ENCODE results near the gene CLDN9.

CLDN9 gene

DNA sequence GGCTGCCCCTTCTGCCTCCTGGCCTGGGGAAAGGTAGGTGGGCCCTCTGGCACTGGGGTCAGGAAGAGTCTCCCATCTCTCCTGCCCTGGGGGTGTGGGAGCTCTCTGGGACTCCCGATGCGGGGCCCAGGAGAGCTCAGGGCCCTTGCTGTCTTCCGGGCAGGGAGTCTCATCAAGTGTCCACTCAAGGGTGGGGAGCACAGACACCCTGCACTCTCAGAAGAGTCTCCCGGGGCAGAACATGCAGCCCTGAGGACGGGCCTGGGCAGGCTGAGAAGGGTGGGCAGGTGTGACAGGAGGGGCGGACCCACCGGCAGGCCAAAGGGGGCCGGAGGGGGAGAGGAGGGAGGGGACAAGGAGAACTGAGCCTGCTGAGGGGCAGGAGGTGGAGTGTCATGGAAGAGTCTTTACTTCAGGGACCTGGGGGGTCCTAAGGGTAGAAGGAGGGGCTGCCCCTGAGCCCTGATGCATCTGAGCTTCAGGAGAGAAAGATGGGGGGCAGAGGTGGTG lies 24.1 kb upstream of the CLDN9 start:
- H3K4me3 ChIP-seq (ENCODE audit: insufficient read depth in 1 of 2, low read depth in 1 of 2, low read length in 2 of 2), result no peak overlapping the region
- H4K91ac ChIP-seq (ENCODE audit: low read length), result no peak overlapping the region
- H3K4me2 ChIP-seq (ENCODE audit: low read length, poor library complexity, severe bottlenecking), result no peak overlapping the region
- no peak overlapping the region for H2AFZ ChIP-seq (ENCODE audit: low read depth, low read length)
- H2AK5ac ChIP-seq (ENCODE audit: low read length, severe bottlenecking), result no peak overlapping the region
- no peak for DNase-seq
- no peak overlapping the region for H3K4ac ChIP-seq (ENCODE audit: low read depth in 1 of 2, low read length in 2 of 2)
- H3K14ac ChIP-seq (ENCODE audit: low read length in 2 of 2), result no peak overlapping the region
- no peak overlapping the region for H3K27ac ChIP-seq (ENCODE audit: low read length, poor library complexity, severe bottlenecking)
- H2BK12ac ChIP-seq (ENCODE audit: low read length in 2 of 2), result no peak overlapping the region
- no peaks in the 10 kb centered on the region for H3K36me3 ChIP-seq (ENCODE audit: control insufficient read depth in 1 of 2, insufficient read depth in 2 of 2, low read depth in 1 of 2, low read length in 2 of 2)
- no peak overlapping the region for H4K8ac ChIP-seq (ENCODE audit: low read length)
- no peak overlapping the region for H2BK120ac ChIP-seq (ENCODE audit: low read depth, low read length)
- H3K9me3 ChIP-seq (ENCODE audit: control insufficient read depth, low read length), result no peaks in the 10 kb centered on the region
- no peak overlapping the region for H3K18ac ChIP-seq (ENCODE audit: low read depth in 1 of 2, low read length in 2 of 2)
- H3K23ac ChIP-seq (ENCODE audit: low read length in 2 of 2), result no peak overlapping the region
- peaks cover 34 to 67% of the 10 kb centered on the region in 2 experiments for H3K27me3 ChIP-seq (ENCODE audit: control insufficient read depth in 1 of 2, insufficient read depth in 1 of 2, low read length in 2 of 2)
- 50% methylated on average over 8 of the region's 8 CpGs for WGBS
- no peak overlapping the region for H2BK5ac ChIP-seq (ENCODE audit: low read depth, low read length, poor library complexity, severe bottlenecking)
- peak overlapping the region; percentile 12 for H2BK15ac ChIP-seq (ENCODE audit: low read depth, poor library complexity, severe bottlenecking)
- no peaks in the 10 kb centered on the region for H3K79me1 ChIP-seq (replicated peaks; ENCODE audit: low read length, poor library complexity, severe bottlenecking)
- H3K9ac ChIP-seq (ENCODE audit: low read length), result no peak overlapping the region
- H3K4me1 ChIP-seq (ENCODE audit: control insufficient read depth, insufficient read depth, low read depth, low read length), result peaks cover 10% of the 10 kb centered on the region

DNA sequence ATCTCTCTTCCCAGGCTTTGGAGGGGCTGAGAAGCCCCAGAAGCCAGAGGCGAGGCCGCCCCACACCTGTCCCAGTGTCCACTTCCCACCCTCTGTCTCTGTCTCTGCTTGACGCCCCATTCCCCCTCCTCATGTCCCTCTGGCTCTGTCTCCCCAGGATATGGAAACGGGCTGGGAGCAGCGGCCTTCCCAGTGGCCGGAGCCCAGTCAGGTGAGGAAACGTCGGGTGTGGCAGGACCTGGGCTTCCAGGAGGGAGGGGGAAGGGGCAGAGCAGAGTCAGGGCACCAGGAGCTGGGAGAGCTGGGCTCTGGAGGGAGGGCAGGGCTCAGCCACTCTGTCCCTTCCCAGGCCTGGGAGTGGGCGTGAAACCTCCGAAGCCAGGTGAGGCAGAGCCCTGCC lies 21.8 kb upstream of the CLDN9 start:
- WGBS, result 82% methylated on average over 9 of the region's 10 CpGs
- no peak for DNase-seq

DNA sequence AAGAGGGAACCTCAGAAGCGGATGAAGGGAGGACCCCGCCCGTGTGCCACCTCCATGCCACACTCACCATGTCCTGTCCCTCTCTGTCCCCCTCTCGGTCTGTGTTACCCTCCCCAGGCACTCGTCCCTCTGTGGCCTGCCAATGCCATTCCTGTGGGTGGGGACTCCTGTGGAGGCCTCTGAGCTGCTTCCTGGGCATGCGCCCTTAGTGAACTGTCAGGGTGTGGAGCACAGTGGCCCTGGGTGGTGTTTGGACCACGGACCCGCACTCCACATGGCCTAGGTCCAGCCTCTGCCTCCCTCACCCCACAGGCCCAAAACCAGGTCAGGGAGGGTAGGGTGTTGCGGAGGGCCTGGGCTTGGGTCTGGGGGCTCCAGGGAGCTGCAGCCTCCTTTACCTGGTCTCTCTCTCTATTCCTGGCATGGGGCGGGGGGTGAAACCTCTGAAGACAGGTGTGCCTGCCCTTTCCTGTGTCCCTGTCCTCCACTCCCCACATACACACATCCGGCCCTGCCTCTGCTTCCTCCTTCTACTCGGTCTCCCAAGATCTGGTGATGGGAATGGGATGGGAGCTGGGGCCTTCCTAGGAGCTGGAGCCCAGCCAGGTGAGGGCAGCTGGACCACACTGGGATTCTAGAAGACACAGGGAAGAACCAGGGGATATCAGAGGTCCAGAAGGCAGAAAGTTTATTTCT lies 21.0 kb upstream of the CLDN9 start:
- Histone ChIP-seq H3K79me1 (replicated peaks; ENCODE audit: low read length, poor library complexity, severe bottlenecking) (no peaks in the 10 kb centered on the region), H3K14ac (ENCODE audit: low read length in 2 of 2) (no peak overlapping the region), H3K4ac (ENCODE audit: low read depth in 1 of 2, low read length in 2 of 2) (no peak overlapping the region), H3K4me1 (ENCODE audit: control insufficient read depth, insufficient read depth, low read depth, low read length) (peaks cover 5% of the 10 kb centered on the region), H4K8ac (ENCODE audit: low read length) (no peak overlapping the region), H3K9ac (ENCODE audit: low read length) (no peak overlapping the region), H4K91ac (ENCODE audit: low read length) (no peak overlapping the region), H3K27ac (ENCODE audit: low read length, poor library complexity, severe bottlenecking) (no peak overlapping the region), H2BK12ac (ENCODE audit: low read length in 2 of 2) (no peak overlapping the region), H3K4me2 (ENCODE audit: low read length, poor library complexity, severe bottlenecking) (no peak overlapping the region), H3K36me3 (ENCODE audit: control insufficient read depth in 1 of 2, insufficient read depth in 2 of 2, low read depth in 1 of 2, low read length in 2 of 2) (no peaks in the 10 kb centered on the region), H3K18ac (ENCODE audit: low read depth in 1 of 2, low read length in 2 of 2) (no peak overlapping the region), H2AFZ (ENCODE audit: low read depth, low read length) (no peak overlapping the region), H2AK5ac (ENCODE audit: low read length, severe bottlenecking) (no peak overlapping the region), H3K27me3 (ENCODE audit: control insufficient read depth in 1 of 2, insufficient read depth in 1 of 2, low read length in 2 of 2) (peaks cover 37 to 70% of the 10 kb centered on the region in 2 experiments), H3K23ac (ENCODE audit: low read length in 2 of 2) (no peak overlapping the region), H3K4me3 (ENCODE audit: insufficient read depth in 1 of 2, low read depth in 1 of 2, low read length in 2 of 2) (no peak overlapping the region), H2BK15ac (ENCODE audit: low read depth, poor library complexity, severe bottlenecking) (no peak overlapping the region), H2BK5ac (ENCODE audit: low read depth, low read length, poor library complexity, severe bottlenecking) (no peak overlapping the region), H2BK120ac (ENCODE audit: low read depth, low read length) (no peak overlapping the region), H3K9me3 (ENCODE audit: control insufficient read depth, low read length) (no peaks in the 10 kb centered on the region)
- 69% methylated on average over 8 of the region's 12 CpGs for WGBS
- DNase-seq, result no peak

More for the DNA sequence above, 21.8 kb upstream of the CLDN9 start:
- no peak overlapping the region for H2BK5ac ChIP-seq (ENCODE audit: low read depth, low read length, poor library complexity, severe bottlenecking)
- H2BK15ac ChIP-seq (ENCODE audit: low read depth, poor library complexity, severe bottlenecking), result no peak overlapping the region
- H3K4me3 ChIP-seq (ENCODE audit: insufficient read depth in 1 of 2, low read depth in 1 of 2, low read length in 2 of 2), result no peak overlapping the region
- no peak overlapping the region for H3K14ac ChIP-seq (ENCODE audit: low read length in 2 of 2)
- no peaks in the 10 kb centered on the region for H3K9me3 ChIP-seq (ENCODE audit: control insufficient read depth, low read length)
- H4K8ac ChIP-seq (ENCODE audit: low read length), result no peak overlapping the region
- no peaks in the 10 kb centered on the region for H3K79me1 ChIP-seq (replicated peaks; ENCODE audit: low read length, poor library complexity, severe bottlenecking)
- H4K91ac ChIP-seq (ENCODE audit: low read length), result no peak overlapping the region
- no peak overlapping the region for H2AFZ ChIP-seq (ENCODE audit: low read depth, low read length)
- no peaks in the 10 kb centered on the region for H3K36me3 ChIP-seq (ENCODE audit: control insufficient read depth in 1 of 2, insufficient read depth in 2 of 2, low read depth in 1 of 2, low read length in 2 of 2)
- H3K18ac ChIP-seq (ENCODE audit: low read depth in 1 of 2, low read length in 2 of 2), result no peak overlapping the region
- no peak overlapping the region for H3K23ac ChIP-seq (ENCODE audit: low read length in 2 of 2)
- H2BK120ac ChIP-seq (ENCODE audit: low read depth, low read length), result no peak overlapping the region
- no peak overlapping the region for H3K4me2 ChIP-seq (ENCODE audit: low read length, poor library complexity, severe bottlenecking)
- no peak overlapping the region for H3K9ac ChIP-seq (ENCODE audit: low read length)
- no peak overlapping the region for H2BK12ac ChIP-seq (ENCODE audit: low read length in 2 of 2)
- H2AK5ac ChIP-seq (ENCODE audit: low read length, severe bottlenecking), result no peak overlapping the region
- no peak overlapping the region for H3K27ac ChIP-seq (ENCODE audit: low read length, poor library complexity, severe bottlenecking)
- H3K27me3 ChIP-seq (ENCODE audit: control insufficient read depth in 1 of 2, insufficient read depth in 1 of 2, low read length in 2 of 2), result peaks cover 34 to 71% of the 10 kb centered on the region in 2 experiments
- peaks cover 5% of the 10 kb centered on the region for H3K4me1 ChIP-seq (ENCODE audit: control insufficient read depth, insufficient read depth, low read depth, low read length)
- no peak overlapping the region for H3K4ac ChIP-seq (ENCODE audit: low read depth in 1 of 2, low read length in 2 of 2)

DNA sequence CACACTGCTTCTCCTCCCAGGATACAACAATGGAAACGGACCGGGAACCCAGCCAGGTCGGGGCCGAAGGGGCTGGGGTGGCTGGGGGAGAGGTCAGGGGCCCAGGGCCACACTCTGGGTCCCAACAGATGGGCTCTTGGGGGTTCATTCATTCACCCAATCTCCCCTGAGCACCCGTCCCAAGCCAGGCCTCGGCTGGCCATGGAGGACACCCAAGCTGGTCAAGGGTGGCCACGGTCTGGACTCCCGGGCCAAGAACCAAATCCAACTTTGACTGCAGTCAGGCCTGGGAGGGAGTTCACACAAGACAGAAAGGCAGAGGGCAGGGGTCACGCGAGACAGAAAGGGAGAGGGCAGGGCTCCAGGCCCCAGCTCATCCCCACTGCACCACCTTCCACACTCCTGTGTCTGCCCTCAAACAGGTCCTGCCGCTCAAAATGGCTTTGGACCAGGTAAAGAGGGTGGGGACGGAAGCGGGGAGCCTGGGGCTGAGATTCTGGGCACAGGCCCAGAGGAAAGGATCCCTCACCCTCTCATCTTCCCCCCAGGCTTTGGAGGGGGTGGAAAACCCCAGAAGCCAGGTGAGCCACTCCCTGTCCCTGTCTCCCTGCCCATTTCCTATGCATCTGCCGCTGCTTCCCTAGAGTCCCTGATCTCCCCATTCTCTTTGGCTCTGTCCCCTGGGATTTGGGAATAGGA lies 20.2 kb upstream of the CLDN9 start:
- DNase-seq, result no peak
- H3K23ac ChIP-seq (ENCODE audit: low read length in 2 of 2), result no peak overlapping the region
- H3K79me1 ChIP-seq (replicated peaks; ENCODE audit: low read length, poor library complexity, severe bottlenecking), result no peaks in the 10 kb centered on the region
- no peak overlapping the region for H4K8ac ChIP-seq (ENCODE audit: low read length)
- no peak overlapping the region for H3K4me3 ChIP-seq (ENCODE audit: insufficient read depth in 1 of 2, low read depth in 1 of 2, low read length in 2 of 2)
- no peak overlapping the region for H3K4me2 ChIP-seq (ENCODE audit: low read length, poor library complexity, severe bottlenecking)
- no peak overlapping the region for H3K4ac ChIP-seq (ENCODE audit: low read depth in 1 of 2, low read length in 2 of 2)
- no peak overlapping the region for H3K27ac ChIP-seq (ENCODE audit: low read length, poor library complexity, severe bottlenecking)
- WGBS, result 91% methylated on average over 14 of the region's 14 CpGs
- no peak overlapping the region for H2BK5ac ChIP-seq (ENCODE audit: low read depth, low read length, poor library complexity, severe bottlenecking)
- no peak overlapping the region for H3K18ac ChIP-seq (ENCODE audit: low read depth in 1 of 2, low read length in 2 of 2)
- H4K91ac ChIP-seq (ENCODE audit: low read length), result no peak overlapping the region
- H3K9ac ChIP-seq (ENCODE audit: low read length), result no peak overlapping the region
- no peak overlapping the region for H3K14ac ChIP-seq (ENCODE audit: low read length in 2 of 2)
- H2BK12ac ChIP-seq (ENCODE audit: low read length in 2 of 2), result no peak overlapping the region
- H3K27me3 ChIP-seq (ENCODE audit: control insufficient read depth in 1 of 2, insufficient read depth in 1 of 2, low read length in 2 of 2), result peaks cover 45 to 71% of the 10 kb centered on the region in 2 experiments
- no peak overlapping the region for H2AK5ac ChIP-seq (ENCODE audit: low read length, severe bottlenecking)
- H3K4me1 ChIP-seq (ENCODE audit: control insufficient read depth, insufficient read depth, low read depth, low read length), result peaks cover 5% of the 10 kb centered on the region
- no peaks in the 10 kb centered on the region for H3K36me3 ChIP-seq (ENCODE audit: control insufficient read depth in 1 of 2, insufficient read depth in 2 of 2, low read depth in 1 of 2, low read length in 2 of 2)
- no peaks in the 10 kb centered on the region for H3K9me3 ChIP-seq (ENCODE audit: control insufficient read depth, low read length)
- H2AFZ ChIP-seq (ENCODE audit: low read depth, low read length), result no peak overlapping the region
- H2BK120ac ChIP-seq (ENCODE audit: low read depth, low read length), result no peak overlapping the region
- H2BK15ac ChIP-seq (ENCODE audit: low read depth, poor library complexity, severe bottlenecking), result no peak overlapping the region
